GM12878 (cell line): ENCODE results near the gene EIF4H. TPM values are rescaled to one million over a fixed set of nuclear protein-coding genes. Genes with fewer than 3 reads are reported as not detected.
"Not testable (repeated sequence)": the region's sequence is repeated elsewhere in the genome, so short reads cannot be mapped to it uniquely, and the experiment has no call there.

Source experiments
- ATAC-seq: fragments of 200-7000 bp; cut with Tn5 transposase; 3 replicates; pipeline ENCODE4 v1.9.1; 2020; ENCODE audit warnings: mild to moderate bottlenecking, moderate library complexity
- BruUV-seq: library from RNA; stranded (reverse); fragments of 400-500 nt; replicated peaks from 2 replicates; lab custom pipeline; 2021; lab: Mats Ljungman, UMichigan
- CTCF ChIA-PET: fragments of 300-600 bp; sonication (Branson Sonifier 250); formaldehyde crosslinking; extraction: SDS; loops from one replicate; lab custom pipeline; 2021; ENCODE audit warnings: inconsistent platforms; lab: Yijun Ruan, JAX
- POLR2A ChIA-PET: fragments of 350-600 bp; formaldehyde crosslinking; extraction: SDS; loops from one replicate; lab custom pipeline; 2021; ENCODE audit warnings: inconsistent platforms; lab: Charles Lee
- RAD21 ChIA-PET: fragments of 300-600 bp; sonication (Branson Sonifier 250); formaldehyde crosslinking; loops from one replicate; lab custom pipeline; 2023; ENCODE audit warnings: antibody characterized with exemption; ENCODE audit not compliant: unreplicated experiment; lab: Charles Lee
- SMC1A ChIA-PET: fragments of 300-600 bp; sonication (Branson Sonifier 250); formaldehyde crosslinking; loops from one replicate; lab custom pipeline; 2023; ENCODE audit not compliant: unreplicated experiment, uncharacterized antibody; lab: Charles Lee
- DNase-seq: peaks from one replicate; pipeline ENCODE4 v3.0.0-alpha.2; 2011; ENCODE audit warnings: low read depth, low spot score
- FAIRE-seq: peaks from 3 replicates; lab custom pipeline; 2011; peaks lifted over from hg19 to GRCh38; lab: Jason Lieb, UNC
- H2AFZ ChIP-seq: 2 replicates; pipeline ENCODE4 v1.6.0; 2011; ENCODE audit warnings: low read depth, low read length, control low read depth; ENCODE audit not compliant: control insufficient read depth
- H3K27ac ChIP-seq: 2 replicates; pipeline ENCODE4 v1.5.1; 2011; ENCODE audit warnings: control low read depth; ENCODE audit not compliant: control insufficient read depth, insufficient read depth
- H3K27me3 ChIP-seq, 2 experiments: replicated peaks in 1 of 2; 2 replicates each; pipeline versions ENCODE4 v1.6.0 to v1.6.1; 2011; ENCODE audit warnings: low read length in 1 of 2; ENCODE audit not compliant: control insufficient read depth in 2 of 2, insufficient read depth in 2 of 2
- H3K36me3 ChIP-seq, 2 experiments: 2 replicates each; pipeline ENCODE4 v1.5.1; 2011; ENCODE audit warnings: low read length in 1 of 2; ENCODE audit not compliant: control insufficient read depth in 2 of 2, insufficient read depth in 2 of 2
- H3K4me1 ChIP-seq: 2 replicates; pipeline ENCODE4 v1.6.1; 2011; ENCODE audit warnings: mild to moderate bottlenecking, low read length, moderate library complexity, mixed read lengths; ENCODE audit not compliant: control insufficient read depth, insufficient read depth
- H3K4me2 ChIP-seq: 2 replicates; pipeline ENCODE4 v1.6.0; 2011; ENCODE audit warnings: control low read depth; ENCODE audit not compliant: control insufficient read depth, insufficient read depth
- H3K4me3 ChIP-seq: fragments of 200-600 bp; sonication (generic); 2 replicates; pipeline ENCODE4 v1.5.1; 2016
- H3K79me2 ChIP-seq: 2 replicates; pipeline ENCODE4 v1.6.0; 2011; ENCODE audit warnings: low read length; ENCODE audit not compliant: control insufficient read depth, insufficient read depth
- H3K9ac ChIP-seq: 2 replicates; pipeline ENCODE4 v1.8.0; 2011; ENCODE audit warnings: low read length, control low read depth, mixed read lengths; ENCODE audit not compliant: control insufficient read depth, insufficient read depth
- H3K9me3 ChIP-seq: replicated peaks from 3 replicates; pipeline ENCODE4 v1.5.1; 2011; ENCODE audit warnings: mild to moderate bottlenecking, low read length; ENCODE audit not compliant: control insufficient read depth, insufficient read depth
- H4K20me1 ChIP-seq: 2 replicates; pipeline ENCODE4 v1.6.0; 2011; ENCODE audit not compliant: control insufficient read depth, insufficient read depth
- GATAD2B ChIP-seq: fragments of 450-650 bp; conservative IDR thresholded peaks from 2 replicates; pipeline ENCODE4 v1.6.1; 2017; ENCODE audit warnings: low read depth, mild to moderate bottlenecking, moderate library complexity
- MYC ChIP-seq: IDR thresholded peaks from 2 replicates; pipeline ENCODE4 v1.6.1; 2011; ENCODE audit warnings: mild to moderate bottlenecking, low read length, moderate library complexity, inconsistent platforms; ENCODE audit not compliant: insufficient read depth, insufficient replicate concordance, insufficient read length, severe bottlenecking
- PML ChIP-seq: IDR thresholded peaks from 2 replicates; pipeline ENCODE4 v1.6.1; 2012; ENCODE audit warnings: low read length, inconsistent platforms
- POLR2A ChIP-seq: IDR thresholded peaks from 2 replicates; pipeline ENCODE4 v1.6.1; 2011; ENCODE audit warnings: low read depth, mild to moderate bottlenecking, low read length
- RFX5 ChIP-seq: IDR thresholded peaks from 2 replicates; pipeline ENCODE4 v1.6.1; 2011; ENCODE audit warnings: low read depth, low read length, improper control_type of control experiment
- TARDBP ChIP-seq: IDR thresholded peaks from 2 replicates; pipeline ENCODE4 v1.6.1; 2016; ENCODE audit warnings: borderline replicate concordance
- ZBTB11 ChIP-seq: fragments of 450-650 bp; formaldehyde crosslinking; IDR thresholded peaks from 2 replicates; pipeline ENCODE4 v1.5.0; 2022; ENCODE audit warnings: mild to moderate bottlenecking, missing genetic modification characterization
- WGBS: methylation state at CpG from one replicate; pipeline ENCODE4 v1.1.6; 2016; ENCODE audit warnings: low lambda C conversion rate; ENCODE audit not compliant: insufficient replicate concordance, insufficient coverage; ENCODE audit errors: missing lambda C conversion rate; 5-methylcytosine and 5-hydroxymethylcytosine counted together
- in situ Hi-C: fragments of 300-500 bp; cut with MboI; formaldehyde crosslinking; loops from 9 replicates; pipeline ENCODE4 v1.14.3; 2018; ENCODE audit warnings: mixed read lengths
- intact Hi-C: fragments of 100-400 bp; cut with micrococcal nuclease; formaldehyde crosslinking; loops from one replicate; pipeline ENCODE4 v1.14.2; 2022; ENCODE audit not compliant: unreplicated experiment
- polyA plus RNA-seq, 11 experiments: library from polyadenylated mRNA; depleted of rRNA in 4 of 11; unstranded in 6 of 11; stranded (reverse) in 5 of 11; fragments of >200 nt; fragmentation: Nextera tagmentation in 4 of 11; fragmentation: Illumina TruSeq in 1 of 11; extraction: Ambion mirVana in 4 of 11; extraction: Trizol in 1 of 11; gene quantifications; 1 replicate in 1 of 11; 2 replicates in 10 of 11; pipeline versions ENCODE4 v1.2.1 to v1.2.3, GENCODE V29; 2011 to 2016; ENCODE audit warnings: inconsistent platforms in 2 of 11, missing spikeins in 2 of 11, low read depth in 1 of 11
- total RNA-seq, 4 experiments: library from RNA; depleted of rRNA in 3 of 4; stranded (reverse); fragments of >200 nt in 3 of 4; fragmentation: Illumina TruSeq in 1 of 4; extraction: Trizol in 1 of 4; gene quantifications; 2 replicates each; pipeline versions ENCODE4 v1.2.1 to v1.2.3, GENCODE V29; 2013 to 2021
- TF ChIP-seq, protein P1 (sequence below): fragments of 450-650 bp; formaldehyde crosslinking; IDR thresholded peaks from 2 replicates; pipeline ENCODE4 v1.4.0; 2020; ENCODE audit warnings: mild to moderate bottlenecking, moderate library complexity

Gene EIF4H
- total and polyA plus RNA-seq, 10 of the 15 experiments (the other 5 are each of a cell fraction or from before 2014, with no cell fraction given): 9.9 to 443 (median 258) TPM

- 96% methylated on average over 14 of the region's 14 CpGs for WGBS
- TF ChIP-seq RFX5: no peak
- TF ChIP-seq TARDBP: no peak
- TF ChIP-seq ZBTB11 (CRISPR knock-in tag): no peak
- TF ChIP-seq PML: no peak
- TF ChIP-seq GATAD2B: no peak
- peak; percentile 47; the same call in 1 of the 2 replicates for TF ChIP-seq POLR2A
- TF ChIP-seq, protein P1, sequence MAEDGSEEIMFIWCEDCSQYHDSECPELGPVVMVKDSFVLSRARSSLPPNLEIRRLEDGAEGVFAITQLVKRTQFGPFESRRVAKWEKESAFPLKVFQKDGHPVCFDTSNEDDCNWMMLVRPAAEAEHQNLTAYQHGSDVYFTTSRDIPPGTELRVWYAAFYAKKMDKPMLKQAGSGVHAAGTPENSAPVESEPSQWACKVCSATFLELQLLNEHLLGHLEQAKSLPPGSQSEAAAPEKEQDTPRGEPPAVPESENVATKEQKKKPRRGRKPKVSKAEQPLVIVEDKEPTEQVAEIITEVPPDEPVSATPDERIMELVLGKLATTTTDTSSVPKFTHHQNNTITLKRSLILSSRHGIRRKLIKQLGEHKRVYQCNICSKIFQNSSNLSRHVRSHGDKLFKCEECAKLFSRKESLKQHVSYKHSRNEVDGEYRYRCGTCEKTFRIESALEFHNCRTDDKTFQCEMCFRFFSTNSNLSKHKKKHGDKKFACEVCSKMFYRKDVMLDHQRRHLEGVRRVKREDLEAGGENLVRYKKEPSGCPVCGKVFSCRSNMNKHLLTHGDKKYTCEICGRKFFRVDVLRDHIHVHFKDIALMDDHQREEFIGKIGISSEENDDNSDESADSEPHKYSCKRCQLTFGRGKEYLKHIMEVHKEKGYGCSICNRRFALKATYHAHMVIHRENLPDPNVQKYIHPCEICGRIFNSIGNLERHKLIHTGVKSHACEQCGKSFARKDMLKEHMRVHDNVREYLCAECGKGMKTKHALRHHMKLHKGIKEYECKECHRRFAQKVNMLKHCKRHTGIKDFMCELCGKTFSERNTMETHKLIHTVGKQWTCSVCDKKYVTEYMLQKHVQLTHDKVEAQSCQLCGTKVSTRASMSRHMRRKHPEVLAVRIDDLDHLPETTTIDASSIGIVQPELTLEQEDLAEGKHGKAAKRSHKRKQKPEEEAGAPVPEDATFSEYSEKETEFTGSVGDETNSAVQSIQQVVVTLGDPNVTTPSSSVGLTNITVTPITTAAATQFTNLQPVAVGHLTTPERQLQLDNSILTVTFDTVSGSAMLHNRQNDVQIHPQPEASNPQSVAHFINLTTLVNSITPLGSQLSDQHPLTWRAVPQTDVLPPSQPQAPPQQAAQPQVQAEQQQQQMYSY: no peak
- no peak for TF ChIP-seq MYC
- intact Hi-C loops: no loop called here
- CTCF ChIA-PET: interaction anchor here (1.0 to 2.5 kb wide), 2 partner anchors 11 to 207 kb away, joined by 4 to 10 read pairs; no protein-coding TSS in a partner anchor
- Histone ChIP-seq H3K36me3 (peaks cover 33 to 38% of the 10 kb centered on the region in 2 experiments), H4K20me1 (peaks cover 2% of the 10 kb centered on the region; the same call in 1 of the 2 replicates), H3K9me3 (no peaks in the 10 kb centered on the region), H3K4me3 (no peak overlapping the region), H3K27me3 (no peaks in the 10 kb centered on the region), H3K27ac (no peak overlapping the region), H3K9ac (no peak overlapping the region), H2AFZ (no peak overlapping the region), H3K4me1 (no peaks in the 10 kb centered on the region), H3K4me2 (no peak overlapping the region), H3K79me2 (no peaks in the 10 kb centered on the region)
- no peak for DNase-seq
- SMC1A ChIA-PET: interaction anchor here (1.8 kb wide), 1 partner anchor 15 kb away, joined by 9 read pairs; no protein-coding TSS in a partner anchor
- no peak for FAIRE-seq
- RAD21 ChIA-PET: no interaction called here
- in situ Hi-C loops: no loop called here
- POLR2A ChIA-PET: interaction anchor here (0.6 to 1.0 kb wide), 2 partner anchors 14 to 116 kb away, joined by 3 to 4 read pairs; no protein-coding TSS in a partner anchor
- BruUV-seq: no TSS peak
- no peak for ATAC-seq
These were observed 20.5 kb downstream of the EIF4H start for GRCh38 chr7:74194686-74195085.

GRCh38 chr7:74195139-74195860 lies 21.1 kb downstream of the EIF4H start:
- POLR2A ChIA-PET: interaction anchor here (0.6 kb wide), 1 partner anchor 115 kb away, joined by 3 read pairs; no protein-coding TSS in a partner anchor
- H3K4me1 ChIP-seq, DNase-seq, H3K4me2 ChIP-seq, H2AFZ ChIP-seq, H3K9me3 ChIP-seq, H3K27me3 ChIP-seq, H3K27ac ChIP-seq, FAIRE-seq, H4K20me1 ChIP-seq, RAD21 ChIA-PET, ATAC-seq, H3K9ac ChIP-seq, H3K4me3 ChIP-seq, in situ Hi-C loops, SMC1A ChIA-PET, intact Hi-C loops, H3K79me2 ChIP-seq, BruUV-seq: not testable (repeated sequence)
- WGBS: 79% methylated on average over 16 of the region's 23 CpGs
- CTCF ChIA-PET: interaction anchor here (1.0 to 2.5 kb wide), 2 partner anchors 12 to 206 kb away, joined by 4 to 10 read pairs; no protein-coding TSS in a partner anchor
- peaks cover 31 to 34% of the 10 kb centered on the region in 2 experiments for H3K36me3 ChIP-seq
